K562 (cell line): Measurements from ENCODE around the gene KRTAP1-3. TPM values are rescaled to one million over a fixed set of nuclear protein-coding genes. Genes with fewer than 3 reads are reported as not detected.

Experiments used
- ATAC-seq: fragments of 200-7000 bp; cut with Tn5 transposase; 3 replicates; pipeline ENCODE4 v1.9.1; 2020; ENCODE audit warnings: moderate library complexity
- BruUV-seq: library from RNA; stranded (reverse); fragments of 400-500 nt; replicated peaks from 2 replicates; lab custom pipeline; 2021; lab: Mats Ljungman, UMichigan
- CTCF ChIA-PET: fragments of 300-600 bp; formaldehyde crosslinking; extraction: SDS; loops from one replicate; lab custom pipeline; 2021; ENCODE audit warnings: low intra/inter-chr PET ratio; lab: Yijun Ruan, JAX
- POLR2A ChIA-PET: fragments of 300-600, 350-650 bp; sonication (Branson Sonifier 250); formaldehyde crosslinking; extraction: SDS; loops from one replicate; lab custom pipeline; 2021; ENCODE audit warnings: antibody characterized with exemption, inconsistent platforms; lab: Yijun Ruan, JAX
- DNase-seq, 4 experiments: peaks; one replicate each; pipeline versions ENCODE4 v3.0.0 to v3.0.0-alpha.2; 2011 to 2018; ENCODE audit warnings: low spot score in 3 of 4, mixed read lengths in 3 of 4; ENCODE audit errors: extremely low read depth in 1 of 4
- FAIRE-seq: peaks from 2 replicates; lab custom pipeline; 2011; peaks lifted over from hg19 to GRCh38; lab: Jason Lieb, UNC
- H2AFZ ChIP-seq: 2 replicates; pipeline ENCODE4 v1.6.0; 2011; ENCODE audit warnings: low read depth, low read length, control low read depth, inconsistent platforms
- H3K27ac ChIP-seq: fragments of 200-600 bp; 3 replicates; pipeline ENCODE4 v1.8.0; 2011; ENCODE audit warnings: low read depth, mild to moderate bottlenecking, control low read depth, inconsistent platforms, low read length, moderate library complexity, mixed read lengths; ENCODE audit errors: extremely low read depth
- H3K27me3 ChIP-seq, 2 experiments: fragments of 300-600 bp in 1 of 2; 2 replicates in 1 of 2; 3 replicates in 1 of 2; pipeline versions ENCODE4 v1.6.0 to v1.8.0; 2011; ENCODE audit warnings: inconsistent platforms in 2 of 2, low read length in 2 of 2, mild to moderate bottlenecking in 1 of 2, mixed read lengths in 1 of 2, moderate library complexity in 1 of 2; ENCODE audit not compliant: control insufficient read depth in 2 of 2, insufficient read depth in 2 of 2
- H3K36me3 ChIP-seq: fragments of 300-600 bp; 3 replicates; pipeline ENCODE4 v1.8.0; 2011; ENCODE audit warnings: mild to moderate bottlenecking, low read length, inconsistent platforms; ENCODE audit not compliant: control insufficient read depth, insufficient read depth
- H3K4me1 ChIP-seq, 2 experiments: fragments of 200-600 bp in 1 of 2; replicated peaks in 1 of 2; 2 replicates in 1 of 2; 3 replicates in 1 of 2; pipeline versions ENCODE4 v1.5.1 to v1.8.0; 2011; ENCODE audit warnings: inconsistent platforms in 2 of 2, low read length in 2 of 2, mild to moderate bottlenecking in 1 of 2, mixed read lengths in 1 of 2, moderate library complexity in 1 of 2; ENCODE audit not compliant: control insufficient read depth in 2 of 2, insufficient read depth in 2 of 2
- H3K4me2 ChIP-seq: 2 replicates; pipeline ENCODE4 v1.6.1; 2011; ENCODE audit warnings: low read length, control low read depth, inconsistent platforms, mixed read lengths; ENCODE audit not compliant: insufficient read depth
- H3K4me3 ChIP-seq: fragments of 200-600 bp; sonication (generic), shearing (Covaris generic); 2 replicates; pipeline ENCODE4 v1.5.1; 2016; ENCODE audit warnings: control low read depth, inconsistent platforms
- H3K79me2 ChIP-seq: fragments of 200-600 bp; 3 replicates; pipeline ENCODE4 v1.8.0; 2011; ENCODE audit warnings: low read length, inconsistent platforms; ENCODE audit not compliant: control insufficient read depth, insufficient read depth
- H3K9ac ChIP-seq, 2 experiments: 2 replicates each; pipeline versions ENCODE4 v1.6.0 to v1.6.1; 2011; ENCODE audit warnings: low read depth in 2 of 2, low read length in 2 of 2, control low read depth in 1 of 2, inconsistent platforms in 1 of 2, mild to moderate bottlenecking in 1 of 2, mixed read lengths in 1 of 2; ENCODE audit not compliant: insufficient read depth in 1 of 2
- H3K9me1 ChIP-seq: one replicate; pipeline ENCODE4 v1.6.0; 2011; ENCODE audit warnings: inconsistent platforms, mild to moderate bottlenecking, low read length, moderate library complexity; ENCODE audit not compliant: control insufficient read depth, insufficient read depth
- H3K9me3 ChIP-seq: replicated peaks from 2 replicates; pipeline ENCODE4 v1.5.1; 2011; ENCODE audit warnings: low read depth, low read length, inconsistent platforms; ENCODE audit not compliant: control insufficient read depth, insufficient read depth
- H4K20me1 ChIP-seq: replicated peaks from 2 replicates; pipeline ENCODE4 v1.6.1; 2011; ENCODE audit warnings: low read length, inconsistent platforms, mixed read lengths; ENCODE audit not compliant: control insufficient read depth, insufficient read depth
- CREB5 ChIP-seq: fragments of 250-450 bp; sonication (Bioruptor Pico); IDR thresholded peaks from 2 replicates; pipeline ENCODE4 v1.5.0; 2020; ENCODE audit warnings: mild to moderate bottlenecking
- NFIC ChIP-seq: fragments of 450-650 bp; IDR thresholded peaks from 2 replicates; pipeline ENCODE4 v1.6.1; 2017; ENCODE audit warnings: mild to moderate bottlenecking, inconsistent platforms
- NFIX ChIP-seq: fragments of 250-450 bp; sonication (Bioruptor Pico); IDR thresholded peaks from 2 replicates; pipeline ENCODE4 v1.4.0; 2020; ENCODE audit warnings: low read depth, mild to moderate bottlenecking, moderate library complexity
- PATZ1 ChIP-seq: fragments of 250-450 bp; sonication (Bioruptor Pico); IDR thresholded peaks from 2 replicates; pipeline ENCODE4 v1.5.0; 2020; ENCODE audit warnings: mild to moderate bottlenecking, borderline replicate concordance
- TAF9B ChIP-seq: fragments of 450-650 bp; IDR thresholded peaks from 2 replicates; pipeline ENCODE4 v1.6.1; 2018; ENCODE audit warnings: mild to moderate bottlenecking; ENCODE audit not compliant: partially characterized antibody
- THRAP3 ChIP-seq: fragments of 450-650 bp; IDR thresholded peaks from 2 replicates; pipeline ENCODE4 v1.6.1; 2016; ENCODE audit warnings: mild to moderate bottlenecking, inconsistent platforms, borderline replicate concordance
- XRCC3 ChIP-seq: fragments of 450-650 bp; IDR thresholded peaks from 2 replicates; pipeline ENCODE4 v1.6.1; 2017; ENCODE audit warnings: mild to moderate bottlenecking, moderate library complexity
- WGBS: fragments of 100-300 bp; shearing (Covaris generic); methylation state at CpG from one replicate; pipeline ENCODE4 v1.1.6; 2016; ENCODE audit warnings: low coverage, mixed read lengths; ENCODE audit not compliant: insufficient coverage; ENCODE audit errors: missing lambda C conversion rate; 5-methylcytosine and 5-hydroxymethylcytosine counted together
- in situ Hi-C: fragments of 300-500 bp; cut with MboI; formaldehyde crosslinking; loops from 4 replicates; pipeline ENCODE4 v1.15.0; 2018; ENCODE audit warnings: inconsistent platforms, mixed read lengths
- intact Hi-C: fragments of 100-400 bp; cut with micrococcal nuclease; formaldehyde crosslinking; loops from 2 replicates; pipeline ENCODE4 v1.14.2; 2022
- polyA plus RNA-seq, 8 experiments: library from polyadenylated mRNA; depleted of rRNA in 4 of 8; stranded (reverse) in 5 of 8; unstranded in 3 of 8; fragments of >200 nt; fragmentation: Nextera tagmentation in 2 of 8; fragmentation: Illumina TruSeq in 1 of 8; extraction: Ambion mirVana in 2 of 8; extraction: Trizol in 1 of 8; gene quantifications; 2 replicates each; pipeline versions ENCODE4 v1.2.1 to v1.2.3, GENCODE V29; 2011 to 2014; ENCODE audit warnings: inconsistent platforms in 1 of 8, missing spikeins in 1 of 8
- total RNA-seq, 7 experiments: library from RNA; depleted of rRNA in 6 of 7; stranded (reverse); fragments of >200 nt in 6 of 7; fragmentation: Illumina TruSeq in 2 of 7; extraction: Trizol in 2 of 7; gene quantifications; 2 replicates each; pipeline versions ENCODE4 v1.2.1 to v1.2.3, GENCODE V29; 2011 to 2021; ENCODE audit warnings: low replicate concordance in 1 of 7

The KRTAP1-3 gene
- total and polyA plus RNA-seq, 9 of the 15 experiments (the other 6 are each of a cell fraction or from before 2014, with no cell fraction given) = not detected

GRCh38 chr17:40986920-40987319, 47.8 kb downstream of the KRTAP1-3 start:
- Histone ChIP-seq H2AFZ (no peak overlapping the region), H3K27ac (no peak overlapping the region), H3K4me3 (no peak overlapping the region), H3K9ac (no peak overlapping the region), H4K20me1 (no peaks in the 10 kb centered on the region), H3K4me2 (no peak overlapping the region), H3K9me3 (no peaks in the 10 kb centered on the region), H3K9me1 (no peaks in the 10 kb centered on the region), H3K27me3 (peaks cover 0 to 15% of the 10 kb centered on the region in 2 experiments; a peak in 3 of 5 replicates), H3K79me2 (no peaks in the 10 kb centered on the region)
- no TSS peak for BruUV-seq
- no peak for DNase-seq
- in situ Hi-C loops = no loop called here
- TF ChIP-seq NFIC (peak; percentile 88), NFIX (peak; percentile 49), PATZ1 (no peak), TAF9B (no peak), CREB5 (CRISPR knock-in tag) (no peak), THRAP3 (no peak), XRCC3 (no peak)
- TF ChIP-seq, all 486 proteins: peak for 2
- CTCF ChIA-PET = no interaction called here
- H3K4me1 ChIP-seq = no peaks in the 10 kb centered on the region
- intact Hi-C loops = no loop called here
- no peak for ATAC-seq
- no peaks in the 10 kb centered on the region for H3K36me3 ChIP-seq
- WGBS = under 1% methylated on average over 8 of the region's 8 CpGs
- FAIRE-seq = peak; percentile 57
- POLR2A ChIA-PET = interaction anchor here (1.0 kb wide), 1 partner anchor 8 kb away, joined by 3 read pairs; no protein-coding TSS in a partner anchor
